Kidney (tissue), 14 donors: ENCODE data around the gene CALN1. TPM values are rescaled to one million over a fixed set of nuclear protein-coding genes. Genes with fewer than 3 reads are reported as not detected.

Source experiments
- DNase-seq, 5 donors: peaks; one replicate each; pipeline ENCODE4 v3.0.0-alpha.2; 2013 to 2020
- FAIRE-seq: peaks from 2 replicates; lab custom pipeline; 2012; peaks lifted over from hg19 to GRCh38; lab: Jason Lieb, UNC
- H3K27ac ChIP-seq, 2 donors: one replicate each; pipeline ENCODE4 v1.7.0; 2013; ENCODE audit warnings: low read depth in 2 of 2, low read length in 2 of 2, inconsistent platforms in 1 of 2
- H3K27me3 ChIP-seq: one replicate; pipeline ENCODE4 v1.7.1; 2013; ENCODE audit warnings: low read length, inconsistent platforms; ENCODE audit not compliant: control insufficient read depth, insufficient read depth
- H3K36me3 ChIP-seq, 3 donors: one replicate each; pipeline versions ENCODE4 v1.7.0 to v1.7.1; 2013; ENCODE audit warnings: low read length in 3 of 3, control low read depth in 1 of 3, inconsistent platforms in 1 of 3; ENCODE audit not compliant: insufficient read depth in 3 of 3, control insufficient read depth in 2 of 3
- H3K4me1 ChIP-seq, 3 donors: one replicate each; pipeline versions ENCODE4 v1.7.0 to v1.7.1; 2013; ENCODE audit warnings: low read length in 3 of 3, inconsistent platforms in 1 of 3, low read depth in 1 of 3; ENCODE audit not compliant: control insufficient read depth in 2 of 3, insufficient read depth in 2 of 3
- H3K4me3 ChIP-seq, 3 donors: one replicate each; pipeline versions ENCODE4 v1.7.0 to v1.8.1; 2013; ENCODE audit warnings: low read length in 3 of 3, control low read depth in 1 of 3, inconsistent platforms in 1 of 3
- H3K9ac ChIP-seq, 3 donors: one replicate each; pipeline versions ENCODE4 v1.7.0 to v1.7.1; 2013; ENCODE audit warnings: low read length in 3 of 3, control low read depth in 1 of 3, inconsistent platforms in 1 of 3
- H3K9me3 ChIP-seq, 3 donors: one replicate each; pipeline versions ENCODE4 v1.7.0 to v1.7.1; 2013; ENCODE audit warnings: low read length in 3 of 3, control low read depth in 1 of 3, inconsistent platforms in 1 of 3; ENCODE audit not compliant: control insufficient read depth in 2 of 3, insufficient read depth in 1 of 3
- CTCF ChIP-seq: IDR thresholded peaks from 3 replicates; pipeline ENCODE4 v1.5.1; 2012; ENCODE audit warnings: mild to moderate bottlenecking, moderate library complexity, borderline replicate concordance; ENCODE audit not compliant: insufficient read depth; ENCODE audit errors: extremely low read depth
- intact Hi-C: fragments of 100-400 bp; cut with DNase I; formaldehyde crosslinking; loops from one replicate; pipeline ENCODE4 v1.11.1; 2022
- polyA plus RNA-seq: library from polyadenylated mRNA; stranded (reverse); fragments of 350-450 nt; fragmentation: Illumina TruSeq; extraction: RNeasy Lipid Tissue Mini Kit (QIAGEN cat#74804); gene quantifications from one replicate; pipeline ENCODE4 v1.2.3, GENCODE V29; 2014; ENCODE audit warnings: low read depth, low replicate concordance; ENCODE audit not compliant: insufficient read depth
- total RNA-seq: library from RNA; stranded (reverse); fragmentation: NEBNext Ultra II Directional; extraction: Animal tissue kit (Norgen Biotek cat#: 25700); gene quantifications from one replicate; pipeline ENCODE4 v1.2.1, GENCODE V29; 2021
- donor health status: control.
- donor health status: control.
- donor health status: control.
- donor health status: control.
- donor health status: control.
- donor health status: DM: yes; HTN: yes; CAD: no.
- donor health status: Normal renal cell carcinoma (clear cell type).

Gene CALN1
- total and polyA plus RNA-seq, 2 donors from 2014 or later: not detected

GRCh38 chr7:72408966-72409637 is 3.0 kb downstream of the CALN1 start:
- TF ChIP-seq CTCF: no peak
- FAIRE-seq: no peak

GRCh38 chr7:72406820-72407403 is 5.2 kb downstream of the CALN1 start:
- Histone ChIP-seq H3K4me3 (no peak overlapping the region), H3K36me3 (no peaks in the 10 kb centered on the region), H3K4me1 (no peaks in the 10 kb centered on the region), H3K27ac (no peak overlapping the region), H3K9me3 (no peaks in the 10 kb centered on the region), H3K9ac (no peak overlapping the region), H3K27me3 (no peaks in the 10 kb centered on the region)
- intact Hi-C loops: no loop called here
- no peak for FAIRE-seq
- no peak for DNase-seq
- no peak for TF ChIP-seq CTCF

More at GRCh38 chr7:72408966-72409637, 3.0 kb downstream of the CALN1 start:
- Histone ChIP-seq H3K9me3 (peaks cover 0 to 5% (median 0%) of the 10 kb centered on the region in 3 donors), H3K4me1 (no peaks in the 10 kb centered on the region), H3K27ac (no peak overlapping the region), H3K9ac (no peak overlapping the region), H3K4me3 (no peak overlapping the region), H3K27me3 (no peaks in the 10 kb centered on the region), H3K36me3 (no peaks in the 10 kb centered on the region)
- no peak for DNase-seq
- intact Hi-C loops: no loop called here

- FAIRE-seq (no peak), DNase-seq (no peak)
- H3K4me3 ChIP-seq: no peak overlapping the region
- no peak overlapping the region for H3K9ac ChIP-seq
- peaks cover 0 to under 1% (median 0%) of the 10 kb centered on the region in 3 donors for H3K9me3 ChIP-seq
- intact Hi-C loops: no loop called here
- H3K4me1 ChIP-seq: no peaks in the 10 kb centered on the region
- H3K27me3 ChIP-seq: no peaks in the 10 kb centered on the region
- no peak overlapping the region for H3K27ac ChIP-seq
- H3K36me3 ChIP-seq: no peaks in the 10 kb centered on the region
- TF ChIP-seq CTCF: no peak
These were observed 6.3 kb downstream of the CALN1 start for GRCh38 chr7:72405871-72406270.
